Esophagus muscularis mucosa (tissue), 4 donors: ENCODE results near the gene PNPLA7. TPM values are rescaled to one million over a fixed set of nuclear protein-coding genes. Genes with fewer than 3 reads are reported as not detected.

ENCODE experiments used
- DNase-seq: peaks from one replicate; pipeline ENCODE4 v3.0.0-alpha.2; 2017; ENCODE audit errors: extremely low spot score
- H3K27ac ChIP-seq, 4 donors: fragments of 200-600 bp; sonication (generic); replicated peaks in 1 of 4; 1 replicate in 3 of 4; 2 replicates in 1 of 4; pipeline ENCODE4 v1.5.1; 2016 to 2019; ENCODE audit warnings: mild to moderate bottlenecking in 1 of 4
- H3K27me3 ChIP-seq, 4 donors: fragments of 200-600 bp; sonication (generic); one replicate each; pipeline versions ENCODE4 v1.5.1 to v1.6.0; 2016 to 2019
- H3K36me3 ChIP-seq, 4 donors: fragments of 200-600 bp; sonication (generic); one replicate each; pipeline ENCODE4 v1.5.1; 2016 to 2019
- H3K4me1 ChIP-seq, 4 donors: fragments of 200-600 bp; sonication (generic); one replicate each; pipeline ENCODE4 v1.5.1; 2016 to 2019
- H3K4me3 ChIP-seq, 4 donors: fragments of 200-600 bp; sonication (generic); 1 replicate in 2 of 4; 2 replicates in 2 of 4; pipeline ENCODE4 v1.5.1; 2016 to 2019; ENCODE audit warnings: mild to moderate bottlenecking in 4 of 4, moderate library complexity in 1 of 4
- H3K9me3 ChIP-seq, 4 donors: fragments of 200-600 bp; sonication (generic); 1 replicate in 3 of 4; 2 replicates in 1 of 4; pipeline ENCODE4 v1.5.1; 2016 to 2019
- EP300 ChIP-seq: sonication (generic); formaldehyde crosslinking; IDR thresholded peaks from one replicate; pipeline ENCODE4 v1.6.1; 2017; ENCODE audit warnings: antibody characterized with exemption
- POLR2A ChIP-seq: fragments of 450-650 bp; IDR thresholded peaks from one replicate; pipeline ENCODE4 v1.6.1; 2017; ENCODE audit warnings: antibody characterized with exemption, moderate library complexity, mild to moderate bottlenecking, low read depth
- POLR2AphosphoS5 ChIP-seq, 2 donors: sonication (generic); formaldehyde crosslinking; IDR thresholded peaks; one replicate each; pipeline ENCODE4 v1.6.1; 2017; ENCODE audit warnings: antibody characterized with exemption in 2 of 2
- WGBS: methylation state at CpG from one replicate; pipeline ENCODE4 v1.1.5; 2018; 5-methylcytosine and 5-hydroxymethylcytosine counted together
- intact Hi-C: fragments of 100-400 bp; cut with DNase I; formaldehyde crosslinking; loops from one replicate; pipeline ENCODE4 v1.15.1; 2023
- total RNA-seq, 4 donors: library from RNA; depleted of rRNA; stranded (reverse); fragments of >200 nt; gene quantifications; one replicate each; pipeline versions ENCODE4 v1.1.0 to v1.2.1, GENCODE V29; 2016
- TF ChIP-seq, protein P1 (sequence below), 3 experiments: fragments of 200-600 bp in 2 of 3; fragments of 450-650 bp in 1 of 3; sonication (generic) in 2 of 3; IDR thresholded peaks; one replicate each; pipeline ENCODE4 v1.5.1; 2017 to 2019; ENCODE audit warnings: antibody characterized with exemption in 3 of 3, mild to moderate bottlenecking in 2 of 3, moderate library complexity in 1 of 3

The PNPLA7 gene
- total RNA-seq, 4 donors from 2014 or later, result 3.0 to 6.2 (median 4.0) TPM

DNA sequence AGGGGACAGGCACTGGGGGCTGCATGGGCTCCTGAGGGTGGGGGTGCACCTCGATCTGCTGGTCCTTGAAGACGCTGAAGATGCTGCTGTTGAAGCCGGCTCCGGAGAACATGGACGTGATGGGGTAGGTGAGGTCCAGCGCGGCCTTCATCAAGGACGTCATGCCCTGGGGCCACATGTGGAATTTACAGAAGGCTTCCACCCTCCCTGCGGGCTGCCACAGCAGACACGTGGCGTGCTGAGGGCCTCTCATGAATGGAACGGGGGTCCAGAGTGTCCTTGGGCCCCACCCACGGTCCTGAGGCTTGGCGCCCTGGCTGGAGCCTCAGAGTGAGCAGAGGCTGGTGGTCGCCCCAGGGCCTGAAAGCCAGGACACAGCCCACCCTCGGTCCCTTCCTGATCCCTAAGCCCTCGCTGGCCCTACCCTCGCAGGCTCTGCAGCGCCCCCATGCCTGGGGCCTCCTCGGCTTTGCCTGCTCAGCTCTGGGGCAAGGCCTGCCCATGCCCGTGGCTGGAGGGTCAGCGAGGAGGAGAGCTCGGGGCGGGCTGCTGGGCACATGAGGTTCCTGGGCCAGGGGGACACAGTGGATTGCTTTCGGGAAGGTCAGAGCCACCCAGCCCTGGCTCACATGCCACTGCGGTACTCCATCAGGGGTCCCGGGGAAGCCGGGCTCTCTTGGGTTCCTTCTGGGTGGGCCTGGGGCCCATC is 85.8 kb downstream of the PNPLA7 start:
- TF ChIP-seq POLR2AphosphoS5 (IDR thresholded peaks at IDR 0.05) (no peak), EP300 (no peak), POLR2A (no peak)
- TF ChIP-seq, protein P1, sequence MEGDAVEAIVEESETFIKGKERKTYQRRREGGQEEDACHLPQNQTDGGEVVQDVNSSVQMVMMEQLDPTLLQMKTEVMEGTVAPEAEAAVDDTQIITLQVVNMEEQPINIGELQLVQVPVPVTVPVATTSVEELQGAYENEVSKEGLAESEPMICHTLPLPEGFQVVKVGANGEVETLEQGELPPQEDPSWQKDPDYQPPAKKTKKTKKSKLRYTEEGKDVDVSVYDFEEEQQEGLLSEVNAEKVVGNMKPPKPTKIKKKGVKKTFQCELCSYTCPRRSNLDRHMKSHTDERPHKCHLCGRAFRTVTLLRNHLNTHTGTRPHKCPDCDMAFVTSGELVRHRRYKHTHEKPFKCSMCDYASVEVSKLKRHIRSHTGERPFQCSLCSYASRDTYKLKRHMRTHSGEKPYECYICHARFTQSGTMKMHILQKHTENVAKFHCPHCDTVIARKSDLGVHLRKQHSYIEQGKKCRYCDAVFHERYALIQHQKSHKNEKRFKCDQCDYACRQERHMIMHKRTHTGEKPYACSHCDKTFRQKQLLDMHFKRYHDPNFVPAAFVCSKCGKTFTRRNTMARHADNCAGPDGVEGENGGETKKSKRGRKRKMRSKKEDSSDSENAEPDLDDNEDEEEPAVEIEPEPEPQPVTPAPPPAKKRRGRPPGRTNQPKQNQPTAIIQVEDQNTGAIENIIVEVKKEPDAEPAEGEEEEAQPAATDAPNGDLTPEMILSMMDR (IDR thresholded peaks at IDR 0.05), result no peak
- no peak overlapping the region for H3K27ac ChIP-seq
- intact Hi-C loops, result loop anchor here (10.0 kb wide), 1 partner anchor 60 kb away; no protein-coding TSS in a partner anchor
- WGBS, result 92% methylated on average over 23 of the region's 28 CpGs
- H3K4me1 ChIP-seq, result peaks cover 12 to 23% (median 21%) of the 10 kb centered on the region in 4 donors
- no peaks in the 10 kb centered on the region for H3K27me3 ChIP-seq
- no peak overlapping the region for H3K4me3 ChIP-seq
- H3K36me3 ChIP-seq, result peaks cover 0 to 14% (median 4%) of the 10 kb centered on the region in 4 donors
- H3K9me3 ChIP-seq, result no peaks in the 10 kb centered on the region
- DNase-seq, result no peak

DNA sequence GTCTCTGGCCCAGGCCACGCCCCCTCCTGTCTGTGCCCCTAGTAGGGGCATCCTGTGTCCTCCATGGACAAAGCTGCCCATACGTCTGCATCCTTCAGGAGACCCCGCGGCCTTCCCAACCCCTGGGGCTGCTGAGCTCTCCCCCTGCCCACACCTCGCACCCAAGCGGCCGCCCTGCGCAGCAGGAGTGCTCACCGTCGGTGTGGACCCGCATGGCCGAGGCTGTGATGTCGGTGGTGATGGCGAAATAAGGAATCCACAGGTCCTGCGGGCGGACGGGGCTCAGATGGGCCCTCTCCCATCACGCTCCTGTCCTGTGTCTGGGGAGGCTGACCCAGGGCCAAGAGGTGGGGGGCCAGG is 86.3 kb downstream of the PNPLA7 start:
- intact Hi-C loops, result loop anchor here (10.0 kb wide), 1 partner anchor 61 kb away; no protein-coding TSS in a partner anchor
- Histone ChIP-seq H3K27me3 (no peaks in the 10 kb centered on the region), H3K4me3 (no peak overlapping the region), H3K4me1 (peaks cover 13 to 25% (median 22%) of the 10 kb centered on the region in 4 donors), H3K27ac (no peak overlapping the region), H3K9me3 (no peaks in the 10 kb centered on the region), H3K36me3 (peaks cover 0 to 14% (median 4%) of the 10 kb centered on the region in 4 donors)
- 95% methylated on average over 7 of the region's 18 CpGs for WGBS
- TF ChIP-seq, protein P1 (IDR thresholded peaks at IDR 0.05), result no peak
- TF ChIP-seq EP300, result no peak
- no peak for TF ChIP-seq POLR2AphosphoS5 (IDR thresholded peaks at IDR 0.05)
- no peak for TF ChIP-seq POLR2A
- no peak for DNase-seq

DNA sequence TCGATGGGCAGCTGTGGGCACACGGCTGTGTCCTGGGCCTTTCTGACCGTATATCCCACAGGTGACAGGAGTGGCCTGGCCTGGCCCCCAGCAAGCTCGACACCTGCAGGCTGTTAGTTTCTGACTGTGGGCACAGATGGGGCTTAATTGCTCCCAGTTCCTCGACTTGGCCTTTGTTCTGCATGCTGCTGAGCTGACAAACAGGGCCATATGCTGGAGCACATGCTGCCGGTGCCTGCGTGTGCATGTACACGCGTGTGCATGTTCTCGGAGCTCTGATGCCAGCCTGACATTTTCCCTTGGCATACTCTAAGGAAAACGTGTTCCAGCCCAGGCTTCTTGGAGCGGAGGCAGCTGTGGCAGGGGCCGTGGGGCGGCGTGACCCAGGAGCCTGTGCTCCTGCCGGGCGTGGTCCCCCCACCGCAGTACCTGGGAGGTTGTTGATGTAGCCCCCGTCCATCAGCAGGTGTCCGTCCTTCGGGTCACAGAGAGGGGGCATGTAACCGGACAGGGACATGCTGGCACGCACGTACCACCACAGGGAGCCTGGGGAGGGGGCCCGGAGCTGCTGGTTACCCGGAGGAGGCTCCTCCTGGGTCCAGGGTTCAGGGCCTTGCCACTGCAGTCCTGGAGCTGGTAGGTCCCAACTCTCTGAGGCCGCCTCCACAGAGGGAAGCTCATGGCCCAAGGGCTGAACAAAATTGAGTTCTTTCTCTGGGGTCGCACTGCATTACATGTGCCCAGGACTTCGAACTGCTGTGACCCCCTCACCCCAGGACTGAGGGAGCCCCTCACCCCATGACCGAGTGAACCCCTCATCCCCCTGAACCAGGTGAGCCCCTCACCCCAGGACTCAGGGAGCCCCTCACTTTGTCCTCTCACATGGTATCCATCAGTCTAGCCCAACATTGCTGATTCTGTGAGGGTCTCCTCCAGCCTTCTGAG is 86.9 kb downstream of the PNPLA7 start:
- Histone ChIP-seq H3K27ac (no peak overlapping the region), H3K36me3 (peaks cover 0 to 14% (median 4%) of the 10 kb centered on the region in 4 donors), H3K4me1 (peaks cover 18 to 32% (median 28%) of the 10 kb centered on the region in 4 donors), H3K9me3 (no peaks in the 10 kb centered on the region), H3K4me3 (no peak overlapping the region), H3K27me3 (no peaks in the 10 kb centered on the region)
- intact Hi-C loops, result loop anchor here (10.0 kb wide), 1 partner anchor 62 kb away; no protein-coding TSS in a partner anchor
- TF ChIP-seq POLR2AphosphoS5 (IDR thresholded peaks at IDR 0.05) (no peak), POLR2A (no peak)
- TF ChIP-seq, protein P1 (IDR thresholded peaks at IDR 0.05), result no peak
- WGBS, result 93% methylated on average over 18 of the region's 30 CpGs
- DNase-seq, result no peak

DNA sequence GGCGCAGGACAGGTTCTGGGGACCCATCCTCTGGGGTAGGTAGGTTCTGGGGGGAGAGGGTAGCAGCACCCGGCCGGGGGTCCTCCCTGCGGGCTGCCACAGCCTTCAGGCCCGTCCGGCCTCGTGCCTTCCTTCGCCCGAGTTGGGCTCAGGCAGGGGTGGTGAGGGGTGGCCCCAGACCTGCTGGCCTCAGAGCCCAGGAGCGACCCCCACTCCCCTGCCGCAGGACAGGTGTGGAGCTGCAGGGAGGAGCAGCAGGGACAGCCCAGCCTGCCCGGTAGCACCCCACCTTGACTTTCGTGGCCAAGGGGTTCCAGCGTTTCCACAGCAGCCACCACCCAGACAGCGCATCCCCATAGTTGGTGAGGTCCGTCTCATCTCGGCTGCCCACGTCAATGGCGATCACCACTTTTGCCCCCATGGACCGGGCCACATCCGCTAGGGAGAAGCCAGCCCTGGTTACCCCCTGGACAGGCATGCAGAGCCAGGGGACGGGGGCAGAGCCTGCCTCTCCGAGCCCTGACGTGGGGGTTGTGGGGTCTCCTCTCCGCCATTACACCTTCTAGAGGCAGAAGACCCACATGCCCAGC is 87.7 kb downstream of the PNPLA7 start:
- DNase-seq, result no peak
- no peaks in the 10 kb centered on the region for H3K27me3 ChIP-seq
- no peak overlapping the region for H3K27ac ChIP-seq
- no peak overlapping the region for H3K4me3 ChIP-seq
- peaks cover 23 to 39% (median 36%) of the 10 kb centered on the region in 4 donors for H3K4me1 ChIP-seq
- peaks cover 0 to 15% (median 8%) of the 10 kb centered on the region in 4 donors for H3K36me3 ChIP-seq
- WGBS, result 96% methylated on average over 20 of the region's 25 CpGs
- intact Hi-C loops, result loop anchor here (10.0 kb wide), 1 partner anchor 62 kb away; no protein-coding TSS in a partner anchor
- TF ChIP-seq, protein P1 (IDR thresholded peaks at IDR 0.05), result no peak
- TF ChIP-seq EP300 (no peak), POLR2A (no peak), POLR2AphosphoS5 (IDR thresholded peaks at IDR 0.05) (no peak)
- H3K9me3 ChIP-seq, result no peaks in the 10 kb centered on the region
